ENCODE measurements around the gene SEC23A.
"Not testable (repeated sequence)": the region's sequence is repeated elsewhere in the genome, so short reads cannot be mapped to it uniquely, and the experiment has no call there.

The SEC23A gene

GRCh38 chr14:39025810-39026627 lies 77.0 kb downstream of the SEC23A start:
- DNase-seq: no peak

GRCh38 chr14:39025250-39025809 lies 77.7 kb downstream of the SEC23A start:
- DNase-seq: no peak

- DNase-seq: no peak
These were observed 78.8 kb downstream of the SEC23A start for GRCh38 chr14:39023939-39024871.

- DNase-seq: not testable (repeated sequence)
These were observed 85.7 kb downstream of the SEC23A start for GRCh38 chr14:39017096-39018016.

GRCh38 chr14:39016733-39017095 lies 86.3 kb downstream of the SEC23A start:
- DNase-seq: no peak

GRCh38 chr14:39015964-39016577 lies 87.0 kb downstream of the SEC23A start:
- no peak for DNase-seq

GRCh38 chr14:39015360-39015961 lies 87.6 kb downstream of the SEC23A start:
- peak; percentile 9 for DNase-seq

GRCh38 chr14:39014460-39014859 lies 88.6 kb downstream of the SEC23A start:
- no peak for DNase-seq

- not testable (repeated sequence) for DNase-seq
These were observed 94.1 kb downstream of the SEC23A start for GRCh38 chr14:39008965-39009364.

- DNase-seq: no peak
These were observed 96.2 kb downstream of the SEC23A start for GRCh38 chr14:39006721-39007410.

- no peak for DNase-seq
These were observed 97.8 kb downstream of the SEC23A start for GRCh38 chr14:39005044-39005880.

GRCh38 chr14:38999949-39000348 lies 103.1 kb downstream of the SEC23A start:
- DNase-seq: no peak

- no peak for DNase-seq
These were observed 108.3 kb downstream of the SEC23A start for GRCh38 chr14:38994731-38995130.

- no peak for DNase-seq
These were observed 109.1 kb downstream of the SEC23A start for GRCh38 chr14:38993981-38994380.

GRCh38 chr14:38992067-38992844 lies 110.8 kb downstream of the SEC23A start:
- no peak for DNase-seq

- no peak for DNase-seq
These were observed 111.7 kb downstream of the SEC23A start for GRCh38 chr14:38991299-38991698.

GRCh38 chr14:38989922-38990546 lies 113.0 kb downstream of the SEC23A start:
- no peak for DNase-seq

- DNase-seq: no peak
These were observed 115.3 kb downstream of the SEC23A start for GRCh38 chr14:38987781-38988180.

- DNase-seq: no peak
These were observed 120.2 kb downstream of the SEC23A start for GRCh38 chr14:38982837-38983236.

Measured in CD4-positive, alpha-beta T cell treated with Interleukin-6 for 4 hours (primary cell).